Measurements from ENCODE around the gene CLSTN2.

DNA sequence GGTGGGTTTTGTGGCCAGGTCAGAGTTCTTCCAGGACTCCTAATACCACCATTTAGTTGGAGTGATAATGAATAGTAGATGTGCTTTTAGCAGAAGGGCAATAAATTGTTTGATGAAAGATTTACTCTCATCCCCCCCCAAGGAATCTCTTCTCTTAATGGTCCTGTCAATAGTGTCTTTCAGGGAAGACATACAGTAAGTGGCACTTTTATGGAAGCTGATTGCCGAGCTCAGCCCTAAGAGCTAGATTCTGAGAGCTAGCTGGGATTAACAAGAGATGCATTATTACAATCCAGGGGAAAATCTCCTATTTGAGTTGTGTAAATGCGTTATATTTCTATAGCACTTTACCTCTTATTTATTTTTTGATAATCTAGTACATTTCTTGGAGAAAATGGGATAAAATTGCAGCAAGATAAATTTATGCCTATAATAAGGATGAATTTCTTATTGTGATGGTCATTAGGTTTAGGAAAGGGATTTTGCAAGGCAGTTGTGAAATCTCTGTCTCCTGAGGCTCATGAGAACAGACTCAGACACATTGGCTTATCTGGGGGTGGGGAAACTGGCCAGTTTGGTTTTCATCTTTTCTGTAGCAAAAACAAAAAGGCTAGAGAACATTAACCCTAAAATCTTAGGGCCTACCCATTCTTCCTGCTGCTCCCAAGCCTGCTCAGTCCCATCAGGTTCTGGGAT lies 41.6 kb upstream of the CLSTN2 start:
- TF ChIP-seq, protein P1, sequence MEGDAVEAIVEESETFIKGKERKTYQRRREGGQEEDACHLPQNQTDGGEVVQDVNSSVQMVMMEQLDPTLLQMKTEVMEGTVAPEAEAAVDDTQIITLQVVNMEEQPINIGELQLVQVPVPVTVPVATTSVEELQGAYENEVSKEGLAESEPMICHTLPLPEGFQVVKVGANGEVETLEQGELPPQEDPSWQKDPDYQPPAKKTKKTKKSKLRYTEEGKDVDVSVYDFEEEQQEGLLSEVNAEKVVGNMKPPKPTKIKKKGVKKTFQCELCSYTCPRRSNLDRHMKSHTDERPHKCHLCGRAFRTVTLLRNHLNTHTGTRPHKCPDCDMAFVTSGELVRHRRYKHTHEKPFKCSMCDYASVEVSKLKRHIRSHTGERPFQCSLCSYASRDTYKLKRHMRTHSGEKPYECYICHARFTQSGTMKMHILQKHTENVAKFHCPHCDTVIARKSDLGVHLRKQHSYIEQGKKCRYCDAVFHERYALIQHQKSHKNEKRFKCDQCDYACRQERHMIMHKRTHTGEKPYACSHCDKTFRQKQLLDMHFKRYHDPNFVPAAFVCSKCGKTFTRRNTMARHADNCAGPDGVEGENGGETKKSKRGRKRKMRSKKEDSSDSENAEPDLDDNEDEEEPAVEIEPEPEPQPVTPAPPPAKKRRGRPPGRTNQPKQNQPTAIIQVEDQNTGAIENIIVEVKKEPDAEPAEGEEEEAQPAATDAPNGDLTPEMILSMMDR (conservative IDR thresholded peaks at IDR 0.05), result no peak
- TF ChIP-seq EZH2 (IDR thresholded peaks at IDR 0.05; ENCODE audit: low read depth), result no peak

Data from PC-9 (cell line).